Esophagus (tissue), 2 donors: ENCODE data around the gene SRSF4. TPM values are rescaled to one million over a fixed set of nuclear protein-coding genes. Genes with fewer than 3 reads are reported as not detected.
"Not testable (repeated sequence)": the region's sequence is repeated elsewhere in the genome, so short reads cannot be mapped to it uniquely, and the experiment has no call there.

Experiments used
- H3K27ac ChIP-seq, 2 donors: one replicate each; pipeline ENCODE4 v1.5.1; 2013; ENCODE audit warnings: low read depth in 2 of 2, mild to moderate bottlenecking in 2 of 2, inconsistent platforms in 1 of 2, low read length in 1 of 2, moderate library complexity in 1 of 2
- H3K27me3 ChIP-seq, 2 donors: one replicate each; pipeline ENCODE4 v1.6.1; 2013; ENCODE audit warnings: low read length in 2 of 2, control low read depth in 1 of 2, mild to moderate bottlenecking in 1 of 2; ENCODE audit not compliant: insufficient read depth in 2 of 2, control insufficient read depth in 1 of 2
- H3K36me3 ChIP-seq, 2 donors: one replicate each; pipeline ENCODE4 v1.6.1; 2013; ENCODE audit warnings: low read length in 1 of 2; ENCODE audit not compliant: control insufficient read depth in 2 of 2, insufficient read depth in 2 of 2
- H3K4me1 ChIP-seq, 2 donors: one replicate each; pipeline ENCODE4 v1.6.1; 2013; ENCODE audit warnings: low read length in 1 of 2; ENCODE audit not compliant: control insufficient read depth in 2 of 2, insufficient read depth in 2 of 2
- H3K4me3 ChIP-seq, 2 donors: one replicate each; pipeline ENCODE4 v1.5.1; 2013; ENCODE audit warnings: low read length in 2 of 2, mild to moderate bottlenecking in 2 of 2, low read depth in 1 of 2, moderate library complexity in 1 of 2
- H3K9me3 ChIP-seq, 2 donors: one replicate each; pipeline ENCODE4 v1.6.1; 2013; ENCODE audit warnings: mild to moderate bottlenecking in 2 of 2, low read depth in 1 of 2, low read length in 1 of 2, moderate library complexity in 1 of 2; ENCODE audit not compliant: control insufficient read depth in 2 of 2, insufficient read depth in 1 of 2
- WGBS, 2 donors: extraction: QIAGEN DNeasy Blood & Tissue Kit; methylation state at CpG; one replicate each; pipeline ENCODE4 v1.1.7; 2013; 5-methylcytosine and 5-hydroxymethylcytosine counted together
- polyA plus RNA-seq, 2 donors: library from polyadenylated mRNA; stranded (reverse); fragments of 200-250 nt; gene quantifications; one replicate each; pipeline ENCODE4 v1.2.3, GENCODE V29; 2013
- donor health status: healthy with polysubstance abuse.
- donor health status: Bipolar disorder and iron deficiency.

Gene SRSF4
- 10 to 100 TPM; 50.8 to 71.0 TPM for polyA plus RNA-seq

- Histone ChIP-seq H3K4me1 (no peaks in the 10 kb centered on the region), H3K36me3 (peaks cover 0 to 2% of the 10 kb centered on the region in 2 donors), H3K27ac (peak within 1 kb of the TSS; percentile 98 to 100), H3K27me3 (no peaks in the 10 kb centered on the region), H3K4me3 (peak within 1 kb of the TSS; percentile 84 to 99), H3K9me3 (no peaks in the 10 kb centered on the region)
- whole genome bisulfite sequencing, 2 donors, result 0 to 1% methylated on average over 89 to 100 of the region's 100 CpGs
These were observed at the start of gene SRSF4 for GRCh38 chr1:29181413-29182225. SRSF4 (minus strand) TSS chr1:29181900; CDS start chr1:29181752, 148 bp downstream.

GRCh38 chr1:29230553-29231378, 49.1 kb upstream of the SRSF4 start, which contains the start of gene MECR:
MECR (minus strand) TSS chr1:29230934; CDS start chr1:29230906, 28 bp downstream.
- Histone ChIP-seq H3K27ac (peak within 1 kb of the TSS; percentile 74 to 83), H3K36me3 (no peaks in the 10 kb centered on the region), H3K4me3 (peak within 1 kb of the TSS; percentile 72 to 83), H3K9me3 (no peaks in the 10 kb centered on the region), H3K27me3 (no peaks in the 10 kb centered on the region), H3K4me1 (peaks cover 0 to 2% of the 10 kb centered on the region in 2 donors)
- 2 to 3% methylated on average over 48 to 52 of the region's 52 CpGs for WGBS, 2 donors

GRCh38 chr1:29230204-29230552, 48.5 kb upstream of the SRSF4 start:
- 9 to 11% methylated on average over 4 of the region's 4 CpGs for WGBS, 2 donors
- peak overlapping the region in 1 of 2 donors; percentile 83 for H3K27ac ChIP-seq

DNA sequence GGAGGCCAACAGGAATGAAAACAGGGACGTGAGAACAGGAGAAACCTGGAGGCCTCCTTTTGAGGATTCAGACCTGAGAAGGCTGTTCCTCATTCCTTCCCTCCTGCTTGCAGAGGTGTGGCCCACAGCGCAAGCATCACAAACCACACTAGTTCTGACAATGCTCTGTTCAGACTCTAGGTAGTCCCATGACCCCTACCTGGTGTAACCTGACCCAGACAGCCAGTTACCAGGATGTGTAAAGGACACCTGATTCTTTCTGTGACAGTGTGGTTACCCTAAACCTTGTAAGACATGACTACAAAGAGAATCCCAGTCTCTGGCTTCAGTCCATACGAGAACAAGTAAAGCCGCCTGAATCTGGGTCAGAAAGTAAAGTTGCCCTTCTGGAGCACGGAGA, 45.8 kb upstream of the SRSF4 start:
- Histone ChIP-seq H3K27ac (no peak overlapping the region), H3K36me3 (no peaks in the 10 kb centered on the region), H3K27me3 (no peaks in the 10 kb centered on the region), H3K4me1 (peaks cover 0 to 2% of the 10 kb centered on the region in 2 donors), H3K9me3 (no peaks in the 10 kb centered on the region), H3K4me3 (no peak overlapping the region)
- WGBS, 2 donors, result 86 to 89% methylated on average over 5 of the region's 5 CpGs

More at GRCh38 chr1:29230204-29230552, 48.5 kb upstream of the SRSF4 start:
- Histone ChIP-seq H3K36me3 (no peaks in the 10 kb centered on the region), H3K4me1 (peaks cover 0 to 2% of the 10 kb centered on the region in 2 donors), H3K27me3 (no peaks in the 10 kb centered on the region), H3K4me3 (peak overlapping the region; percentile 72 to 83), H3K9me3 (no peaks in the 10 kb centered on the region)

DNA sequence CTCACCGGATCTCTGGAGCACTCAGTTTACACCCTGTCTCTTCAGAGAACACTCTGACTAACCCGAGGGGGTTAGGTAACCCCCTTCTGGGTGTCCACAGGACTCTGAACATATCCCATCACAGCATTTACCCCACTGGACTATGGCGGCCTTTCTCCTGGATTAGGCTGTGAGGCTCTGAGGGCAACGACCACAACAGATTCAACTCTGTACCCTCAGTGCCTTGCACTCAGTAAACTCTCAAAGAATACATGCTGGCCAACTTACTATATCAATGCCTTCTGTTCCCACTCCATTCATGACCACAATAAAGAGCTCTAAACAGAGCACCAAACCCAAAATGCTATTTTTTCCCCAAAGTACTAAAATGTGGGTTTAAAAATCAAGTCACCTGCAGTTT, 43.7 kb upstream of the SRSF4 start:
- WGBS, 2 donors, result 87 to 91% methylated on average over 4 of the region's 4 CpGs
- Histone ChIP-seq H3K36me3 (no peaks in the 10 kb centered on the region), H3K27me3 (no peaks in the 10 kb centered on the region), H3K27ac (no peak overlapping the region), H3K9me3 (no peaks in the 10 kb centered on the region), H3K4me3 (no peak overlapping the region), H3K4me1 (no peaks in the 10 kb centered on the region)

GRCh38 chr1:29224356-29224837, 42.7 kb upstream of the SRSF4 start:
- Histone ChIP-seq H3K4me3 (no peak overlapping the region), H3K36me3 (no peaks in the 10 kb centered on the region), H3K27me3 (no peaks in the 10 kb centered on the region), H3K9me3 (no peaks in the 10 kb centered on the region), H3K27ac (no peak overlapping the region), H3K4me1 (no peaks in the 10 kb centered on the region)
- 90 to 94% methylated on average over 5 of the region's 5 CpGs for WGBS, 2 donors

- Histone ChIP-seq H3K36me3 (no peaks in the 10 kb centered on the region), H3K27ac (no peak overlapping the region), H3K4me3 (no peak overlapping the region), H3K27me3 (no peaks in the 10 kb centered on the region), H3K9me3 (no peaks in the 10 kb centered on the region), H3K4me1 (no peaks in the 10 kb centered on the region)
- 78 to 85% methylated on average over 6 of the region's 6 CpGs for WGBS, 2 donors
These were observed 41.8 kb upstream of the SRSF4 start for GRCh38 chr1:29223521-29223920.

- Histone ChIP-seq H3K9me3 (no peaks in the 10 kb centered on the region), H3K4me1 (no peaks in the 10 kb centered on the region), H3K4me3 (no peak overlapping the region), H3K36me3 (no peaks in the 10 kb centered on the region), H3K27ac (no peak overlapping the region), H3K27me3 (no peaks in the 10 kb centered on the region)
- WGBS, 2 donors, result 96 to 100% methylated on average over 1 of the region's 1 CpG
These were observed 41.0 kb upstream of the SRSF4 start for GRCh38 chr1:29222686-29223085.

DNA sequence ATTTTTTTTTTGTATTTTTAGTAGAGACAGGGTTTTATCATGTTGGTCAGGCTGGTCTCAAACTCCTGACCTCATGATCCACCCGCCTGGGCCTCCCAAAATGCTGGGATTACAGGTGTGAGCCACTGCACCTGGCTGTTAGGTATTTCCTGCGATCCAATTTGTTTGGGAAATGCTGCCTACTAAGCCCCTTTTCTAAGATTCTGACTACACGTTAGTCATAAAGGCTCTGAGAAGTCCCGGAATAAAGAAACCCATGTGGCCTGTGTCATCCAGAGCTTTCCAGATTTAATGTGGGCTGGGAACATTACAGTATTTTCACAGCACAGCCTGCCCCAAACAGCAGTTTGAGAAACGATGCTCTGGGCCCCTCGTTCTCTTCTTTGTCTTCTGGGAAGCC, 40.6 kb upstream of the SRSF4 start:
- not testable (repeated sequence) for H3K4me1 ChIP-seq, H3K36me3 ChIP-seq, H3K27me3 ChIP-seq, H3K4me3 ChIP-seq, H3K27ac ChIP-seq, H3K9me3 ChIP-seq
- 90 to 92% methylated on average over 6 of the region's 6 CpGs for WGBS, 2 donors
